Neural cell (in vitro differentiated cells): ENCODE results near the gene RAB7B.

Experiments
- CTCF ChIP-seq: fragments of 450-650 bp; IDR thresholded peaks from 2 replicates; pipeline ENCODE4 v1.5.1; 2014; ENCODE audit warnings: antibody characterized with exemption, mild to moderate bottlenecking, moderate library complexity; ENCODE audit not compliant: poor library complexity, severe bottlenecking
- EP300 ChIP-seq: fragments of 450-650 bp; conservative IDR thresholded peaks from 2 replicates; pipeline ENCODE4 v1.6.1; 2014; ENCODE audit warnings: antibody characterized with exemption, mild to moderate bottlenecking, moderate library complexity; ENCODE audit not compliant: poor library complexity, severe bottlenecking
- EZH2 ChIP-seq: fragments of 200-600, 300-800 bp; shearing (Covaris generic), sonication (generic); IDR thresholded peaks from 2 replicates; pipeline ENCODE4 v1.6.1; 2014; ENCODE audit warnings: antibody characterized with exemption, low read length, borderline replicate concordance, mild to moderate bottlenecking; ENCODE audit not compliant: insufficient read depth, poor library complexity, severe bottlenecking
- MXI1 ChIP-seq: fragments of 450-650 bp; conservative IDR thresholded peaks from 2 replicates; pipeline ENCODE4 v1.6.1; 2014; ENCODE audit warnings: antibody characterized with exemption, mild to moderate bottlenecking; ENCODE audit not compliant: poor library complexity, severe bottlenecking
- POLR2AphosphoS5 ChIP-seq: IDR thresholded peaks from 2 replicates; pipeline ENCODE4 v1.6.1; 2012
- TAF1 ChIP-seq: IDR thresholded peaks from 2 replicates; pipeline ENCODE4 v1.6.1; 2012; ENCODE audit warnings: low read depth

- no peak for TF ChIP-seq CTCF
- TF ChIP-seq TAF1, result no peak
- no peak for TF ChIP-seq EZH2
- TF ChIP-seq EP300, result no peak
- no peak for TF ChIP-seq MXI1
- no peak for TF ChIP-seq POLR2AphosphoS5
These were observed 46.9 kb upstream of the RAB7B start for GRCh38 chr1:206049919-206050600.
